Natural killer cell (primary cell): ENCODE results near the gene MGLL. TPM values are rescaled to one million over a fixed set of nuclear protein-coding genes. Genes with fewer than 3 reads are reported as not detected.

Source experiments
- ATAC-seq, 3 donors: fragments of 150-1000 bp in 2 of 3; fragments of 200-7000 bp in 1 of 3; cut with Tn5 transposase; 1 replicate in 1 of 3; 2 replicates in 2 of 3; pipeline ENCODE4 v1.10.0; 2021; ENCODE audit warnings: mild to moderate bottlenecking in 2 of 3, moderate library complexity in 2 of 3
- DNase-seq, 2 donors: peaks; one replicate each; pipeline versions ENCODE4 v3.0.0 to v3.0.0-alpha.2; 2013 to 2021; ENCODE audit warnings: mixed read lengths in 1 of 2
- H3K27ac ChIP-seq: one replicate; pipeline ENCODE4 v1.5.1; 2013; ENCODE audit warnings: mild to moderate bottlenecking, low read length
- H3K27me3 ChIP-seq: one replicate; pipeline ENCODE4 v1.6.1; 2013; ENCODE audit warnings: low read length; ENCODE audit not compliant: control insufficient read depth, insufficient read depth
- H3K36me3 ChIP-seq: one replicate; pipeline ENCODE4 v1.6.1; 2013; ENCODE audit warnings: low read length; ENCODE audit not compliant: control insufficient read depth, insufficient read depth
- H3K4me1 ChIP-seq: one replicate; pipeline ENCODE4 v1.6.1; 2013; ENCODE audit warnings: low read length; ENCODE audit not compliant: control insufficient read depth, insufficient read depth
- H3K4me3 ChIP-seq: one replicate; pipeline ENCODE4 v1.5.1; 2013; ENCODE audit warnings: low read length
- H3K9me3 ChIP-seq: one replicate; pipeline ENCODE4 v1.6.1; 2013; ENCODE audit warnings: low read length; ENCODE audit not compliant: control insufficient read depth, insufficient read depth
- H3K27ac Mint-ChIP-seq, 2 donors: one replicate each; pipeline ENCODE4 v1.8.0; 2022; ENCODE audit warnings: mild to moderate bottlenecking in 2 of 2, mixed read lengths in 2 of 2, moderate library complexity in 1 of 2
- H3K27me3 Mint-ChIP-seq, 2 donors: one replicate each; pipeline ENCODE4 v1.8.0; 2022; ENCODE audit warnings: low read depth in 2 of 2, mixed read lengths in 2 of 2
- H3K36me3 Mint-ChIP-seq: one replicate; pipeline ENCODE4 v1.8.0; 2022; ENCODE audit warnings: mixed read lengths
- H3K4me1 Mint-ChIP-seq, 2 donors: one replicate each; pipeline ENCODE4 v1.8.0; 2022; ENCODE audit warnings: mixed read lengths in 2 of 2
- H3K4me3 Mint-ChIP-seq: one replicate; pipeline ENCODE4 v1.8.0; 2022; ENCODE audit warnings: mild to moderate bottlenecking, moderate library complexity, mixed read lengths
- H3K9me3 Mint-ChIP-seq, 2 donors: one replicate each; pipeline ENCODE4 v1.8.0; 2022; ENCODE audit warnings: mixed read lengths in 2 of 2
- WGBS: methylation state at CpG from one replicate; pipeline ENCODE4 v1.1.7; 2013; ENCODE audit warnings: missing lambda C conversion rate; ENCODE audit not compliant: insufficient coverage; 5-methylcytosine and 5-hydroxymethylcytosine counted together
- intact Hi-C: fragments of 100-400 bp; cut with micrococcal nuclease; formaldehyde crosslinking; loops from one replicate; pipeline ENCODE4 v1.14.2; 2022
- total RNA-seq, 4 donors: library from RNA; stranded (reverse); fragments of 120-200 nt in 1 of 4; gene quantifications; one replicate each; pipeline versions ENCODE4 v1.2.3 to v1.2.4, GENCODE V29; 2013 to 2022
- TF ChIP-seq, protein P1 (sequence below): fragments of 200-600 bp; IDR thresholded peaks from one replicate; pipeline ENCODE4 v1.8.0; 2022; ENCODE audit warnings: antibody characterized with exemption

The MGLL gene
- total RNA-seq, 3 donors from 2014 or later (not counting 1 experiment from before 2014, with no cell fraction given), result 2.7 to 4.6 (median 3.0) TPM

DNA sequence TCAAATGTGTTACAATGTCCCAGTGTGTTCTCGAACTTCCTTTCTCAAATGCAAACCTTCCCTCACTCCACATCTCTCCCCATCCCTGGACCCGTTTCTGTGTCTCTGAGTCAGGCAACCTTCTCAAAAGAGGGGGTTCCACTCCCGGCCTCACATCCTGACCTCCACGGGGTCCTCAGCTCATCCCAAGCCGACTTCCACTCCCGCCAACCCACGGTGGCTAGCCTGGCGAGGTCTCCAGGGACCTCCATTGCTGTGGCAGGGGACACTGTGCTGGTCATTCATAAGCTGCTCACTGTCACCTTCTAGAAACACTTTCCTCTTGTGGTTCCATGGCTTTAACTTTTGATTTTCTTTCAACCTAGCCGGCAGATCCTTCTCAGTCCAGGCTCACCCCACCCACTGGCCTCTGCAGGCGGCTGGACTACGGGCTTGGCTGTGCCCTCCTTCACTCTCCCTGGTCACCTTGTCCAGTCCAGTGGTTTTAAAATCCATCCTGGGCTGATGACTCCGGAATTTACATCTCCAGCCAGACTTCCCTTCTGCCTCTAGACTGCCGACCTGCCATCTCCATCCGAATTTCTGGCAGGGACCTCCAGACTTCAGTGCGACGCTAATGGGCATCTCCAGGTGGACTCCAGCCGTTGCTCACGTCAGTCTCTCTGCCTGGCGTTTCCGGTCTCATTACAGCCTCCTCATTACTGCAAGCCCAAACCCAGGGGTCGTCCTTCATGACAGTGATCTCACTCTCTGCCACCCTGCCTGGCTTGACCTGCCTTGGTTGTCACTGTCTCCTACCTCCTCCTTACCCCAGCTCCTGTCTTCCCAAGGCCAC, 129.6 kb downstream of the MGLL start:
- no peaks in the 10 kb centered on the region for H3K9me3 Mint-ChIP-seq
- no peak overlapping the region for H3K27ac Mint-ChIP-seq
- ATAC-seq (no peak), DNase-seq (no peak)
- no peaks in the 10 kb centered on the region for H3K27me3 Mint-ChIP-seq
- peaks cover 14% of the 10 kb centered on the region for H3K4me1 ChIP-seq
- no peaks in the 10 kb centered on the region for H3K36me3 ChIP-seq
- H3K4me3 Mint-ChIP-seq, result no peak overlapping the region
- H3K4me1 Mint-ChIP-seq, result peaks cover 0 to 5% of the 10 kb centered on the region in 2 donors
- no peaks in the 10 kb centered on the region for H3K9me3 ChIP-seq
- 89% methylated on average over 21 of the region's 21 CpGs for WGBS
- H3K4me3 ChIP-seq, result no peak overlapping the region
- H3K27me3 ChIP-seq, result no peaks in the 10 kb centered on the region
- intact Hi-C loops, result loop anchor here (5.0 kb wide), 1 partner anchor 115 kb away; no protein-coding TSS in a partner anchor
- TF ChIP-seq, protein P1, sequence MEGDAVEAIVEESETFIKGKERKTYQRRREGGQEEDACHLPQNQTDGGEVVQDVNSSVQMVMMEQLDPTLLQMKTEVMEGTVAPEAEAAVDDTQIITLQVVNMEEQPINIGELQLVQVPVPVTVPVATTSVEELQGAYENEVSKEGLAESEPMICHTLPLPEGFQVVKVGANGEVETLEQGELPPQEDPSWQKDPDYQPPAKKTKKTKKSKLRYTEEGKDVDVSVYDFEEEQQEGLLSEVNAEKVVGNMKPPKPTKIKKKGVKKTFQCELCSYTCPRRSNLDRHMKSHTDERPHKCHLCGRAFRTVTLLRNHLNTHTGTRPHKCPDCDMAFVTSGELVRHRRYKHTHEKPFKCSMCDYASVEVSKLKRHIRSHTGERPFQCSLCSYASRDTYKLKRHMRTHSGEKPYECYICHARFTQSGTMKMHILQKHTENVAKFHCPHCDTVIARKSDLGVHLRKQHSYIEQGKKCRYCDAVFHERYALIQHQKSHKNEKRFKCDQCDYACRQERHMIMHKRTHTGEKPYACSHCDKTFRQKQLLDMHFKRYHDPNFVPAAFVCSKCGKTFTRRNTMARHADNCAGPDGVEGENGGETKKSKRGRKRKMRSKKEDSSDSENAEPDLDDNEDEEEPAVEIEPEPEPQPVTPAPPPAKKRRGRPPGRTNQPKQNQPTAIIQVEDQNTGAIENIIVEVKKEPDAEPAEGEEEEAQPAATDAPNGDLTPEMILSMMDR, result no peak
- H3K36me3 Mint-ChIP-seq, result no peaks in the 10 kb centered on the region
- no peak overlapping the region for H3K27ac ChIP-seq

DNA sequence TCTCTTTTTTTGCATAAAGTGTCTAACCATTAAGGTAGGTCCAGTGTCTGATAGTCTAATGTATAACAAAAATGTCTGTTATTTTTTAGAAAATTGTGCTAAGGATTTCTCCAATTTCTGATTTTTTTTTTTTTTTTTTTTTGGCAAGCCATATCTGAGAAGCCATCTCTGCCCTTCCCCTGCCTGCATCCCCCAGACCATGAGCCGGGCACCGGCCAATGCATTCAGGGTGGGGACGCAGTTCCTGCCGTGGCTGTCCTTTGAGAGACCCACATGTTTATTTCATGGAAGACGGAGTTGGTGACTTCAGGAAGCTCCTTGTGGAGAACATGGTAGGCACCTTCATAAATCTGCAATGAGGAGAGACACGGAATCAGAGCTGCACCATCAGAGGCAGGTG, 130.3 kb downstream of the MGLL start:
- Histone ChIP-seq H3K4me1 (peaks cover 8% of the 10 kb centered on the region), H3K27ac (no peak overlapping the region), H3K4me3 (no peak overlapping the region), H3K9me3 (no peaks in the 10 kb centered on the region), H3K36me3 (no peaks in the 10 kb centered on the region), H3K27me3 (no peaks in the 10 kb centered on the region)
- H3K27ac Mint-ChIP-seq, result no peak overlapping the region
- ATAC-seq, result no peak
- no peak overlapping the region for H3K4me3 Mint-ChIP-seq
- no peaks in the 10 kb centered on the region for H3K27me3 Mint-ChIP-seq
- H3K36me3 Mint-ChIP-seq, result no peaks in the 10 kb centered on the region
- intact Hi-C loops, result loop anchor here (5.0 kb wide), 1 partner anchor 115 kb away; no protein-coding TSS in a partner anchor
- TF ChIP-seq, protein P1, result no peak
- no peak for DNase-seq
- no peaks in the 10 kb centered on the region for H3K4me1 Mint-ChIP-seq
- H3K9me3 Mint-ChIP-seq, result no peaks in the 10 kb centered on the region
- WGBS, result 92% methylated on average over 6 of the region's 6 CpGs

DNA sequence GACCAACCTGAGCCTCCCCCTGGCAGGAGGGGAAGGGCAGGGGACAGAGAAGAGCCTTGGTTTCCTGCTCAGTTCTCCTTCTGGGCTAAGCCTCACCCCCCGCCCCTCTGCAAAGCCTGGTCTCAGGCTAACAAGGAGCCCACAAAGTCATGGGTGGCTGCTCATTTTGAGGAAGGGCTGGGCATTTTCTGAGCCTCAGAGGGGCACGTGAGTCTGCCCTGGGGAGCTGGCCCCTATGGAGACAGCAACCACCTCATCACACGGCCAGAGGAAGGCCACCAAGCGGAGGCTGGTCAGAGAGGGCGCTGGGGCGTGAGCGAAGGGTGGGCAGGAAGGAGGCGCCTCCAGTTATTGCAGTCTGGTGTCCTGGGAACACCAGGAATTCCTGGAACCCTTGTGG, 130.8 kb downstream of the MGLL start:
- DNase-seq (no peak), ATAC-seq (no peak)
- Mint-ChIP-seq H3K27ac (no peak overlapping the region), H3K27me3 (no peaks in the 10 kb centered on the region), H3K36me3 (no peaks in the 10 kb centered on the region), H3K9me3 (no peaks in the 10 kb centered on the region), H3K4me1 (no peaks in the 10 kb centered on the region), H3K4me3 (no peak overlapping the region)
- Histone ChIP-seq H3K9me3 (no peaks in the 10 kb centered on the region), H3K27me3 (no peaks in the 10 kb centered on the region), H3K4me3 (no peak overlapping the region), H3K4me1 (peaks cover 4% of the 10 kb centered on the region), H3K27ac (no peak overlapping the region), H3K36me3 (no peaks in the 10 kb centered on the region)
- TF ChIP-seq, protein P1, result no peak
- intact Hi-C loops, result loop anchor here (5.0 kb wide), 1 partner anchor 114 kb away; no protein-coding TSS in a partner anchor
- WGBS, result 81% methylated on average over 8 of the region's 8 CpGs
